COLO829 (cell line): ENCODE data around the gene GPR153.

Source experiments
- DNase-seq: peaks from one replicate; pipeline ENCODE4 v3.0.0; 2012; ENCODE audit warnings: low spot score

GPR153 gene

GRCh38 chr1:6269296-6269695, 8.4 kb upstream of the GPR153 start:
- no peak for DNase-seq

- no peak for DNase-seq
Observed at GRCh38 chr1:6268415-6268814, 7.5 kb upstream of the GPR153 start.

GRCh38 chr1:6267686-6268322, 6.9 kb upstream of the GPR153 start:
- no peak for DNase-seq

- no peak for DNase-seq
Observed at GRCh38 chr1:6266641-6267040, 5.7 kb upstream of the GPR153 start.

- no peak for DNase-seq
Observed at GRCh38 chr1:6265151-6265550, 4.3 kb upstream of the GPR153 start.

- no peak for DNase-seq
Observed at GRCh38 chr1:6263716-6264115, 2.8 kb upstream of the GPR153 start.

GRCh38 chr1:6262555-6263420, 1.9 kb upstream of the GPR153 start:
- no peak for DNase-seq

- DNase-seq: no peak
Observed at GRCh38 chr1:6261615-6261995, 707 bp upstream of the GPR153 start.

GRCh38 chr1:6260433-6260934, 414 bp downstream of the GPR153 start:
- DNase-seq: no peak

GRCh38 chr1:6259491-6260362, 1.2 kb downstream of the GPR153 start:
- DNase-seq: no peak

GRCh38 chr1:6258675-6259074, 2.2 kb downstream of the GPR153 start:
- no peak for DNase-seq

- DNase-seq: no peak
Observed at GRCh38 chr1:6257541-6258069, 3.3 kb downstream of the GPR153 start.

- no peak for DNase-seq
Observed at GRCh38 chr1:6256645-6257044, 4.3 kb downstream of the GPR153 start.

- no peak for DNase-seq
Observed at GRCh38 chr1:6254691-6255090, 6.2 kb downstream of the GPR153 start.

GRCh38 chr1:6253380-6253779, 7.5 kb downstream of the GPR153 start:
- no peak for DNase-seq

- DNase-seq: no peak
Observed at GRCh38 chr1:6252374-6252710, 8.6 kb downstream of the GPR153 start.

GRCh38 chr1:6251681-6252373, 9.1 kb downstream of the GPR153 start:
- no peak for DNase-seq

- DNase-seq: no peak
Observed at GRCh38 chr1:6251233-6251632, 9.7 kb downstream of the GPR153 start.

- DNase-seq: no peak
Observed at GRCh38 chr1:6249739-6250689, 10.9 kb downstream of the GPR153 start.

- DNase-seq: no peak
Observed at GRCh38 chr1:6248932-6249738, 11.8 kb downstream of the GPR153 start.
